DMS 273 (cell line): ENCODE results near the gene DAZAP2.
A peak's percentile ranks its signal among the peaks of the same experiment; 100 is the strongest.

ENCODE experiments used
- DNase-seq: peaks from one replicate; lab custom pipeline; 2025; ENCODE audit not compliant: unreplicated experiment; lab: John Stamatoyannopoulos, UW

DAZAP2 gene, protein sequence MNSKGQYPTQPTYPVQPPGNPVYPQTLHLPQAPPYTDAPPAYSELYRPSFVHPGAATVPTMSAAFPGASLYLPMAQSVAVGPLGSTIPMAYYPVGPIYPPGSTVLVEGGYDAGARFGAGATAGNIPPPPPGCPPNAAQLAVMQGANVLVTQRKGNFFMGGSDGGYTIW

DNA sequence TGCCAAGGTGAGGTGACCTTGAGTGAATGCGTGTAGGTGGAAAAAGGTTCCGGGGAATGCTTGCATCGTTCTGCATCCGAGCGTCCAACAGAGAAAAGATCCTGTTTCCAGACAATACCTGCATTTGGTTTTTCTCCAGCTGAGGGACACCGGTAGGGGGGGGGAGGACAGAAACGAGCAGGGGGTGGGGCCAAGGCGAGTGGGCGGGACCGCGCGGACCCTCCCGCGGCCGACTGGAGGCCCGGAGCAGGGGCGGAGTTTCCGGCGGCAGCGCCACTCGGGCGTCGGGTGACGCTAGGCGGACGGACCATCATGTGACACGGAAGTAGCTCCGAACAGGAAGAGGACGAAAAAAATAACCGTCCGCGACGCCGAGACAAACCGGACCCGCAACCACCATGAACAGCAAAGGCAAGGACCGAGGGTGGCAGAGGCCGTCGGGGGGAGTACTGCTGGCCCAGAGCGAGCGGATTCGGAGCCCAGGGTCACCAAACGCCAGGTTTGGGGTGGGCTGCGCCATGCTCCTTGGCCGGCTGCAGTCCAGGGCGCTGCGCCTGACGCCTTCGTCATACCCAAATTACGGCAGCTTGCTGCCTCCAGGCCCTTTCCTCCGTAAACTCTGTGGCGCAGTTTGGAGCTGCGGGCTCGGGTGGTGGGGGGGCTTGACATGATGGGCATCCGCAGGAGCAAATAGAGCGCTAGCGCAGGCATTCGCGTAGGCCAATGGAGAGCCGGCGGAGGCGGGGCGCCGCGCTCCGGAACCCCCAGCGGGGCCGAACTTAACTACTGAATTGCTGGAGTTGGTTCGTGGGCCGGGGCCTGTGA, at the start of gene DAZAP2:
DAZAP2 (plus strand) TSS at position 317 of the 825 bp plus-strand sequence; CDS start at position 399, 82 bp downstream.
- DNase-seq = peak; percentile 96

DNA sequence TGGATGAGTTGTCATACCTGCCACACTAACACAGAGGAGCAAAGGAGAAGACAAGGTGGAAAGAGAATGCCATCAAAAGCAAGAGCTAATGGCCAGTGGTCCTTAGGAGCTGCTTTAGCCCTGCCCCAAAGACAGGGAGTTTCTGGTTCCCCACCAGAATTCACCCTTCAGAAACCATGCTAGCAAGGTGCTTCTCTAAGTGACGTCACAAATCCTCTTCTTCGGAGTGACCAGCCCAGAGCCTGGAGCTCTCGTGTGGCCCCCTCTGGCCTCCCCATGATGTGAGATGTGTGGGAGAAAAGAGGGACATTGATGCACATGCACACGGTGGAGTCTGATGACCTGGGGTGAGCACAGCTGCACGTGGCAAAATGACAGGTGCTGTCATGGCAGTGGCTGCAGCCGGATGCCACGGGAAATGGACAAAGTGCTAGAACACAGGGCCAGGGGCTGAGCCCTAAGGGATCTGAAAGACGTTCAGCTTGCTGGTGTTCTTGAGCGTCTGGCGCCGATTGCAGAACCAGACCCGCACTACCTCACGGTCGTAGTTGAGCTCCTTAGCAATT, 48.8 kb upstream of the DAZAP2 start:
- DNase-seq = no peak

DNA sequence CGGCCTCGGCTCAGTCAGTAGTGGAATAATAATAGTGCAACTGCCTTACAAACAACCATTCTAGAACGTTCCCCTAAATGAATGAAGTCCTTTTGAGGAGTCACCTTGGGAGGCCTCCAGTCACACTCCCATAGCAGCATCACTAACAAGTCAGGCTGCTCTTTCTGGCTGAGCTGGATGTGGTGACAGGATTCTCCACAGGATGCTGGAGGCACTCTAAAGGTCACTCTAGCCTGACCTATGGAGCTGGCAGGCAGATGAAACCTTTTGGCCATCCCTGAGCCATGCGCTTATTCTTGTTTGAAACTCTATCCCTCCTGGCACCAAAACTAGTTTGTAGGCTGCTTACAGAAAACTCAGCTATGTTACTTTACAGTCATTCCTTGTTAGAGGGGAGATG, 47.8 kb upstream of the DAZAP2 start:
- no peak for DNase-seq

DNA sequence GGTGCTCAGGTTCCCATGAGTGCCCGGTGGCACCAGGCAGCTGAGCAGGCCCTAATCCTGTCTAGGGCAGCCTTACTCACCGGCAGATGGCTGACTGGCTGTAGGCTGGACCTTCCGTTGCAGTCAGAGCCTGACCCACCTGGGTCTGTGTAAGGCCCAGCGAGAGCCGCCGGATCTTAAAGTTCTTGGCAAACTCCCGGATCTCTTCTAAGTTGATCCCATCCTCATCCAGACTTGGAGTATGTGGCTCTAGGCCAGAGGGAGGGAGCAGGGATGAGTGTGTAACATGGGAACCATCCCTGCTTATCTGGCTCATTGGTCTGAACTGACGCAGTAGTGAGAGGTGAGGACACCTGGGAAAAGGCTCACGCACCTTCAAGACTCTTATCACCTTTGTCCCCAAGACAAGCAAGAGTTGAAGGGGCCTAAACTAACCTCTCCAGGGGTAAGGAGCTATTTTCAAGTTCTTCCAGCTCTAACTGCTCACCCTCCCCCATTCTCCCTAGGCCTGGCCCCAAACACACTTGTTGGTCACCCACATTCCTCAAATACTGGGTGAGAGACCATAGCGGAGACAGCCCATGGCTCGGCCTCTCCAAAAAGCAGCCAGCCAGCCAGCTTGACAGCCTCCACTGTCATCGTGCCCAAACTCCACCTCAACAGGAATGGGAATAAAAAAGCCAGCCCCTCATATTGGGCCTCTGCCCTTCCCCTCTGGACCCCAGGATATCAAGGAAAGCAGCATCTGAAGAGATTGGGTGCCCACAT, 46.9 kb upstream of the DAZAP2 start:
- DNase-seq = no peak

DNA sequence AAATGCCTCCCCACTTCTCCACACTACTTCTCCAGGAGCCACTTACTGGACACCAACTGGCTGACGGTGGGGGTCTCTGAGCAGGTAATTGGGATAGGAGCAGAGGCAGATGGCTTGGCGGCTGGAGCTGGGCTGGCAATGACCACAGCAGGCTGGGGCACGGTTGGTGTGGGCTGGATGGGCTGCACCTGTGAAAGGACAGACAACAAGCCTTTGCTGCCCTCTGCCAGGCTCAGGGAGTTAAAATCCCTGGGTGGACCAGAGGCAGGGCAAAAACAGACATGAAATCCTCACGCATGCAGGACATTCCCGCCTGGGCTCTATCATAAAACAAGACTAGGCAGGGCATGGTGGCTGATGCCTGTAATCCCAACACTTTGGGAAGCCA, 46.3 kb upstream of the DAZAP2 start:
- peak; percentile 8 for DNase-seq

DNA sequence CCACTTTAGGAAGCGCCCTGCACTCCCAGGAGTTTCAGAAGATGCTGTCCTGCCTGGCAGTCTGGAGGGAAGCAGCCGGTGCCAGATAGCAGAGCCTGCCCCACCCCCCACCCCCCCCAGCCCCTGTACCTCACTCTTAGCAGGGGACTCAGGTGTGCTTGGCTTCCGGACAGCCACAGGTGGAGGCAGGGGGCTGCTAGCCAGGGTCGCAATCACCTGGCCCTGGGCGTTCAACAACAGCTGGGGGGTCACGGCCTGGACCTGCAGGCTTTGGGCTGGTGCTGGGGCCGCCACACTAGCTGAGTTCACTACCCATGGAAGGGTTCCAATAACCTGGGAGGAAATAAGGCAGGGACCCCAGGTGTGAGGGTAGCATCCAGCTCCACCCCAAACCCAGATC, 42.8 kb upstream of the DAZAP2 start:
- no peak for DNase-seq

DNA sequence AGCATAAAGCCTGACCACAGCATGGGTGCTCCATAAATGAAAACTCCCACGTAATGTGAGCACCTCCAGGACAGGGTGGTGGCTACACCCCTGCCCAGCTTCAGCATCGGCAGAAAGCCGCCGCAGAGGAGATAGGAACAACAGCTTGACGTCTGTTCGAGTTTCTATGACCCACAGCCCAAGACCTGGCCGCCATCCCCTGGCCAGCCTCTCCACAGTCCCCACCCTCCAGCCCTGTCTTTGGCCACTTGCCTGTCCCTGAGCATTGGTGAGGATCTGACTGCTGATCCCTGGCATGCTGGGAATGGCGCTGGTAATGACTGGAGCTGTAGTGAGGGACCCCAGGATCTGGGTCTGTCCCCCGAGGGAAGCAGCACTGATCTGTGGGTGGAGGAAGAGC, 42.1 kb upstream of the DAZAP2 start:
- DNase-seq = no peak

DNA sequence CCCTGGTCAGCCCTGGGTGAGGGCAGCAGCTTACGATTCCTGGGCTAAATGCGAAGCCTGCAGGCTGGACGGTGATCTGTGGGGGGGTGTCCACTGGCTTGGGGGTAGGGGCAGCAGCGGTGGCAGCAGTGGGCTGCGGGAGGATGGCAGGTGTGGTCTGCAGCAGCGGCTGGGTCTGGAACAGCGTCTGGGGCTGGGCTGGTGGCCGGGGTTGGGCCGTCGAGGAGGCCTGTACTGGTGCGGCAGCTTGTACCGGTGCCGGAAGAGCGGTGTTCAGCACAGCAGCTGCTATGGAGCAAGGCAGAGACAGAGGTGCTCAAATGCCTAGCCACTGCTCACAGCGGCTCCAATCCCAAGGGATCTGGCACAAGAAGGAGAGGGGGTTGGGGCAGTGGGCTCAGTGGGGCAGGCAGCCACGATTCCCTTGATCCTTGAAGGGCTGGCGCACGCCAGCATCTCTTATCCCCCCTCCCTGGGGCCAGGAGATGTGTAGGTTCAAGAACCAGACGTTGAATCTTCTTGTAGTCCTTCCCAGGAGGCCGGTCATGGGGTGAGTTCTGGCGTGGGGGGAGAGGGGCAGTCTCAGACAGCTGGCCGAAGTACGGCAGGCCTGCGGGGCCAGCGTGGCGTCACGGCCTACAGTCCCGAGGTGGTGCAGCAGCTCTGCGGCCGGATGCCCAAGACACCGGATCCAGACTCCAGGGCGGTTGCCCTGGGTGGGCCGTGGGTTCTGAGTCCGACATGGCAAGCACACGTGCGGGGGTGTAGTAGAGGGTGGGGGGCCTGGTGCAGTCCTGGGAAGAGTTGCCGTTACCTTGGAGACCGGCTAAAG, 40.7 kb upstream of the DAZAP2 start:
- no peak for DNase-seq

DNA sequence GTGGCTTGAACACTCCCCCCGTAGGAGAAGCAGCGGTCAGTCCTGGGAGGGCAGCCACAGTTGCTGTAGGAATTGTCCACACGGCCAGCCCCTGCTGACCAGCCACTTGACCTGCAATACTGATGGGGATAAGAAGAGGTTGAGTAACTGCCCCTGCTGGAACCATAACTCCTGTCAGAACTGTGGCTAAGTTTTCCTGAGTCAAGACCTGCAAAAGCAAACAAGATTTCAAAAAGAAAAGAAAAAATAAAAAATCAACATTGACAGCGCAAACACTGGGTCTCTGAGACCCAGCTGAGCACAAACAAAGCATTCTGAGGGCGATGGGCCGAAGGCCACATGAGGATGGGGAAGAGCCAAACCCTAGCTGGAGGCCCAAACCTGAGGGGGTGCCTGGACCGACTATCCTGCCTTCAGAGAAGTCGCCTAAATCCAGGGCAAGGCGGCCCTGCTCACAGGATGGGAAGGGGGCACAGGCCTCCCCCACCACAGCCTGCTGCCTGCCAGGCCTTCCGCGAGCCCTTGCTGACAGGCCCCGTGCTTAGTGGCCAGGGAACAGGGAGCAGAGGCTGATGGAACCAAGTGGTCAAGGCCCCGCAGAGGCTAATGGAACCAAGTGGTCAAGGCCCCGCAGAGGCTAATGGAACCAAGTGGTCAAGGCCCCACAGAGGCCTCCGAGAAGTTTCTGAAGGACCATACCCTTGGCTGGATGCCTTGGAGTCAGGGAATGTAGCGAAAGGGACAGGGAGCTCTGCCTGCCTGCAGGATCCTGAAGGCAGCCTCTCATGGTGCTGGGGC, 39.9 kb upstream of the DAZAP2 start:
- DNase-seq = no peak

DNA sequence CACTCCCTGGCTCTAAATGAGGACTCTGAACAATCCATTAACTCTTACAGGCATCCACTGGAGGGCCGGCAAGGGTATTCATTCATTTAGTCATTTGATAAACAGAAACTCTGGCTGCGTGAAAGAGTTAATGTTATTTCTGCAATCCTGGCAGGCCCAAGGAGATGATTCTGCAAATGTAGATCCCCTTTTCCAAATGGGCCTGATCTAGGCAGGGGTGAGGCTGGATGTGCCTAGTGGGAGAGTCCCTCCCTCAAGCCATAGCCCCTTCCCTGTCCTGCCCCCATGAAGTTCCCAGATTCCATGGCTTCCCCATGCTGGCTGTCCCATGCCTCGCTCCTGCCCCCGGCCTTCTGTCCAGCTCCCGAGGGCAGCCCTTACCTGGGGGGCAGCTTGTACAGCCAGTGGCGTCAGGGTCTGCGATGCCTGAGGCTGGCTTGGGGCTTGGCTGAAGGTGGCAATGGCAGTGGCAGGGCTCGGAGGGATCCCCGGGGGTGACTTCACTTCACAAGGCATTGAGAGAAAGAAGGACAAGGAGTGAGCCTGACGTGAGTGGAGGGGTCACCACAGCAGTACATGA, 39.2 kb upstream of the DAZAP2 start:
- no peak for DNase-seq

DNA sequence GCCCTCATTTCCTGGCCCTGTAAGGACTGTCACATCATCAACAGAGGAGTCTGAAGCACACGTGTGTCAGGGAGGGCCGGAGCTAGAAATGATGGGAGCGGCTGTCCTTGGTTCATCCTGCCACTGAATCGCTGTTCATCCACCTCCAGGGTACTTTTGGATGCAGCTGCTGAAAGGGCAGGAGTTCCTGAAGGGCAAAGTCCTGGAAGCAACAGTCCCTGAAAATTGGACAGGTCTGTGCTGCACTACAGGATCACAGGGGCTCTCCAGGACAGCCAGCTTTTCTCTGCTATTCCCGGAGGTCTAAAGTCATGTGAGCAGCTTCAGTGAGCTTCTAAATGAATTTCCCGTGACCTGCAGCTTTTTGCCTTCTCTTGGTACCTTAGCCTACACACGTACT, 38.5 kb upstream of the DAZAP2 start:
- DNase-seq = no peak

DNA sequence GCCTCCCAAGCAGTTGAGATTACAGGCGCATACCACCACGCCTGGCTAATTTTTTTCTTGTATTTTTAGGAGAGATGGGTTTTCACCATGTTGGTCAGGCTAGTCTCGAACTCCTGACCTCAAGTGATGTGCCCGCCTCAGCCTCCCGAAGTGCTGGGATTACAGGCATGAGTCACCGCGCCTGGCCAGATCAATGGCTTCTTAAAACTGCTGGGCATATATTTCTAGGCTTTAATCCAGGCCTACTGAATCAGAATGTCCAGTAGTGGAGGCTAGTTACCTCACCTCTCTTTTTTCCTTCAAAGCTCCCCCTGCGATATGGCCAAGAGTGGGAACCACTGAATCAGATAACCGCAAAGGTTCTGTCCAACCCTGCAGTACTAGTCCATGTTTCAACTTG, 37.8 kb upstream of the DAZAP2 start:
- no peak for DNase-seq

DNA sequence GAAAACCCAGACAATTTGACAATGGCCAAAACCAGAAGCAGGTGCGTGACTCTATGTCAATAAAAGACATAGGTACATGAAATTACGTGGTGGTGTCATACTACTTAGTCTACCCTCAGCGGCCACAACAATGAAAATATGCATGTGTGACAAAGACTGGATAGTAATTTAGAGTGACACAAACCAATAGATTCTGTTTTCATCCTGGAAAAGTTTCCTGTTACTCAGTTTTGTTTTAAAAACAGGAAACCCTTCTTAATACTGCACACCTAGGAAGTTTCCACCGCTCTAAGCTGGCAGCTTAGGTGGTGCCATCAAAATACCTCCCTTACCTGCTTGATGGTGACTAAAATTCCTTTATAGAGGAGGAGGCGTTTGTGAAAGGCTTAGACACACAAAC, 35.9 kb upstream of the DAZAP2 start:
- no peak for DNase-seq

DNA sequence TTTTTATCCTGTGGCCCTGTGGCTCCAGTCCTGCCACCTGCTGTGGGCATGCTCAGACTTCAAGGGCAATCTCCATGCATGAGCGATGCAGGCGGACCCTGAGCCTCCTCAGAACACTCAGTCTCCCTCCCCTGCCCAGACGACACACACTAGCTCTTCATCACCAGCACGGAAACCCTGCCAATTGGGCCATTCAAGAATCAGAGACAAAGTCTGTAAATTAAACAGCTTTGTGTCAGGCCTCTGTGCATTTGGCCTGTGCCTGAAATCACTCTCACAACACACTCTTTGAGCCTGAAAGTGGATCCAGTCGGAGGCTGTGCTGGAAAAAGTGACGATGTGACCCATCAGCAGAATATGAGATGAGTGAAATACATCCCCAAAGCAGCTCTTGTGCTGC, 33.3 kb upstream of the DAZAP2 start:
- no peak for DNase-seq

DNA sequence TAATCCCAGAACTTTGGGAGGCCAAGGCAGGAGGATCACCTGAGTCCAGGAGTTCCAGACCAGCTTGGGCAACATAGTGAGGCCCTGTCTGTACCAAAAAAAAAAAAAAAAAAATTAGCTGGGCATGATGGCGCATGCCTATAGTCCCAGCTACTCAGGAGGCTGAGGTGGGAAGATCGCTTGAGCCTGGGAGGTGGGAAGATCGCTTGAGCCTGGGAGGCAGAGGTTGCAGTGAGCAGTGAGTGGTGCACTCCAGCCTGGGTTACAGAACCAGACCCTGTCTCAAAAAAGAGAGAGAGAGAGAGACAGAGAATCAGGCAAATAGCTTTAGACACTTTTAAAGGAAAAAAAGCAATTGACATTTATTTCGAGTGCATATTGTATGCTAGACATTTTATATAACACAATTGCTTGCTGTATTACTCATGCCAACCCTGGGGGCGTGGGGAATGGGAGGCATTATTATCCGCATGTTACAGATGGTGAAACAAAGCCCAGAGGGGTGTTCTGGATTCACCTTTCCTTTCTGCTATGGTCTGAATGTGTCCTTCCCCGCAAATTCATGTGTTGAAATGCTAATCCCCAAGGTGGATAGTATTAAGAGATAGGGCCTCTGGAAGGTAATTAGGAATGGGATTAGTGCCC, 30.5 kb upstream of the DAZAP2 start:
- no peak for DNase-seq

DNA sequence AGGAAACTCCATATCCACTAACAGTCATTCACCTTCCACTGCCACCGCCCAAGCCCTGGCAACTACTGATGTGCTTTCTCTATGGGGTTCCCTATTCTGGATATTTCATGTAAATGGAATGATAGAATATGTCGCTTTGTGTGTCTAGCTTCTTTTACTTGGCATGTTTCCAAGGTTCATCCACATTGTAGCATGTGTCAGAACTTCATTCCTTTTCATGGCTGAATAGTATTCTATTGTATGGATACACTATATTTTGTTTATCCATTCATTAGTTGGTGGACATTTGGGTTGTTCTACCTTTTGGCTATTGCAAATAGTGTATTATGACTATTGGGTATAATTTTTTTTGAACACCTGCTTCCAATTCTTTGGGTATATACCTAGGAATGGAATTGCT, 29.4 kb upstream of the DAZAP2 start:
- no peak for DNase-seq

DNA sequence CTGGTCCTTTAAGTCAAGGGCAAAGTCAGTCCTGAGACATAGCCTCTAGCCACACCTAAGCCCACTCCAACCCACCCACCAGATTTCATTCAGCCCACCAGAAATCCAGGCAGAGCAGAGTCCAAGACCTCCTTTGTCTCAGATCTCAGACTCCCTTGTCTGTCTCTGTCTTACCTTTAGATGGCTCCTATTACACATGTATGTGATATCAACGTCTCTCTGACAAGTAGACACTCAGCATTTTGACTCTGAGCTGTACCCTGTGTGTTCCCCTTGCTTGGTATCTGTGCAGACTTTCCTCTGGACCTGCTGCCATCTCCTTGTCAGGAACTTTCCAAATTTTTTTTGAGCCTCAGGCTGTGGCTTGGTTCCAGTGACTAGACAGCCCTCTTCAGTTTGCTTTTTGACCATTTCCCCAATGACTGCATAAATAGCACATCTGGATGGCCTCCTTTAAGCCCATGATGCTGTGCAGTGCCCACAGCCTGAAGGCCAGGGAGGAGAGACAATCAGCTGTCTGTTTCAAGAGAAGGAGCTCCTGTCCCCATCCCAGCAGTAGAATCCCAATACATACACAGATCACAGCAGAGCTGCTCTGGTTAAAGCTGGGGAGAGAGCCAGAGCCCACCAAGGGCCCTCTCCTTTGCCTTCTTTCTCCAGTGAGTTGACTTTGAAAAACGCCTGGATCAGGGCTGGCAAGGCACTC, 27.8 kb upstream of the DAZAP2 start:
- DNase-seq = no peak

DNA sequence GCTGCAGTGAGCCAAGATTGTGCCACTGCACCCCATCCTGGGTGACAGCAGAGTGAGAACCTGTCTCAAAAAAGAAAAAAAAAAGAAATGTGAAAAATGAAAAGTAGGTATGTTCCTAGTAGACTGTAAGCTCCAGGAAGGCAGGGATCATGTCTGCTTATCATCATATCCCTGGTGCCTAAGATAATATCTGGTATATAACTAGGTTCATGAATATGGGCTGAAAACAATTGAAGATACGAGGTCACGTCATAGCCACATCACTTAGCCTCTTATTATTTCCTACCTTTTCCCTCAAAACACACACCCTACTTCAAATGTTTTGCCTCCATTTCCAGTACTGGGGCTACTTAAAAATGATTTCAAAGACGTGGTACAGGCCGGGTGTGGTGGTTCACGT, 23.7 kb upstream of the DAZAP2 start:
- DNase-seq = no peak

DNA sequence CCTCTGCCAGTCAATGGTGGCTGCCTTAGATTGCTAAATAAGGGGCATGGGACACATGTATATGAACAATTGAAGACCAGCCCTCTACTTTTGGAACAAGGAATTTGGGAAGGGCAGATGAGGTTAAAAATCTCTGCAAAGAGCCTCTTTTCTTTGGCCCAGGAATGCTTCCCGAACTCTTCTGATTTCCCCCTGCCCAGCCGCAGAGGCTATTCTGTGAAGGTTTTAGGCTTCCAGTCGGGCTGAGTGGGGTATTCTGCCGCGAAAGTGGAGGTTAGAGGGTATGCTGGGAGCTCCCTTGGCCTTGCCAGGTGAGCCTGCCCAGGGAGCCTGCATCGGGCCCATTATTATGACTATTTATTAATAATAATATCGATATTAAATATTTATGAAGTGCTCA, 22.0 kb upstream of the DAZAP2 start:
- no peak for DNase-seq
